ENCODE measurements around the gene EMP2. TPM values are rescaled to one million over a fixed set of nuclear protein-coding genes. Genes with fewer than 3 reads are reported as not detected.

EMP2 gene
- total RNA-seq, 1 experiment from 2014 or later, result 14.4 TPM

GRCh38 chr16:10554569-10554968, 25.8 kb downstream of the EMP2 start:
- Histone ChIP-seq H2BK12ac (ENCODE audit: insufficient read length, low read depth, low read length) (no peak overlapping the region), H3K4ac (ENCODE audit: low read depth, low read length) (no peak overlapping the region), H4K8ac (replicated peaks; ENCODE audit: insufficient read length, low read depth, low read length) (no peak overlapping the region), H3K27me3 (ENCODE audit: insufficient read depth, low read length) (no peaks in the 10 kb centered on the region), H3K9ac (ENCODE audit: extremely low read depth, insufficient read length, low read length) (no peak overlapping the region), H4K91ac (ENCODE audit: insufficient read length, low read depth, low read length) (no peak overlapping the region), H3K14ac (ENCODE audit: insufficient read depth, low read length) (no peak overlapping the region), H4K20me1 (ENCODE audit: control insufficient read depth, insufficient read depth, insufficient read length) (no peaks in the 10 kb centered on the region), H2BK120ac (ENCODE audit: low read depth, low read length, poor library complexity, severe bottlenecking) (no peak overlapping the region), H2BK20ac (ENCODE audit: low read depth, low read length, poor library complexity, severe bottlenecking) (no peak overlapping the region), H3T11ph (ENCODE audit: low read length) (no peak overlapping the region), H3K27ac (ENCODE audit: insufficient read length, low read depth, low read length) (no peak overlapping the region), H3K18ac (ENCODE audit: insufficient read length, low read depth, low read length) (no peak overlapping the region), H3K23ac (ENCODE audit: insufficient read length, low read depth, low read length) (no peak overlapping the region), H4K5ac (ENCODE audit: insufficient read length, low read depth, low read length) (no peak overlapping the region), H2BK15ac (ENCODE audit: low read depth, low read length) (no peak overlapping the region), H2AK5ac (ENCODE audit: insufficient read length, low read length) (no peak overlapping the region), H2AFZ (ENCODE audit: low read length) (no peak overlapping the region), H3K56ac (ENCODE audit: insufficient read length, low read depth, low read length) (no peak overlapping the region), H3K79me2 (ENCODE audit: insufficient read depth, low read length) (no peaks in the 10 kb centered on the region), H2BK5ac (ENCODE audit: insufficient read length, low read length) (no peak overlapping the region), H3K4me1 (ENCODE audit: insufficient read depth, low read length) (no peaks in the 10 kb centered on the region), H3K9me3 (ENCODE audit: control insufficient read depth, low read depth, low read length) (no peaks in the 10 kb centered on the region), H3K4me2 (ENCODE audit: insufficient read depth, insufficient read length, low read length) (no peak overlapping the region), H3K79me1 (ENCODE audit: insufficient read depth, low read depth, low read length, poor library complexity, severe bottlenecking) (no peaks in the 10 kb centered on the region), H3K23me2 (ENCODE audit: insufficient read length, low read depth, low read length, poor library complexity, severe bottlenecking) (no peaks in the 10 kb centered on the region)
- Mint-ChIP-seq H3K36me3 (ENCODE audit: insufficient read depth in 1 of 3, low read depth in 3 of 3) (peaks cover under 1 to 3% (median 2%) of the 10 kb centered on the region in 3 experiments; a peak in 4 of 7 replicates), H3K4me3 (no peak overlapping the region), H3K4me1 (peaks cover 4 to 11% of the 10 kb centered on the region in 2 experiments; a peak in 3 of 4 replicates), H3K27me3 (ENCODE audit: low read depth) (no peaks in the 10 kb centered on the region), H3K9me3 (peaks cover 0 to 2% of the 10 kb centered on the region in 2 experiments; a peak in 2 of 5 replicates), H3K27ac (no peak overlapping the region)
- no CpG with 5 or more reads among the region's 7 CpGs for WGBS (ENCODE audit: extremely low coverage, insufficient read length, low lambda C conversion rate)
- DNase-seq, result no peak
- TF ChIP-seq CTCF (conservative IDR thresholded peaks at IDR 0.05), result no peak

Data from H9 (cell line).